ENCODE measurements around the gene SND1.

Gene SND1

DNA sequence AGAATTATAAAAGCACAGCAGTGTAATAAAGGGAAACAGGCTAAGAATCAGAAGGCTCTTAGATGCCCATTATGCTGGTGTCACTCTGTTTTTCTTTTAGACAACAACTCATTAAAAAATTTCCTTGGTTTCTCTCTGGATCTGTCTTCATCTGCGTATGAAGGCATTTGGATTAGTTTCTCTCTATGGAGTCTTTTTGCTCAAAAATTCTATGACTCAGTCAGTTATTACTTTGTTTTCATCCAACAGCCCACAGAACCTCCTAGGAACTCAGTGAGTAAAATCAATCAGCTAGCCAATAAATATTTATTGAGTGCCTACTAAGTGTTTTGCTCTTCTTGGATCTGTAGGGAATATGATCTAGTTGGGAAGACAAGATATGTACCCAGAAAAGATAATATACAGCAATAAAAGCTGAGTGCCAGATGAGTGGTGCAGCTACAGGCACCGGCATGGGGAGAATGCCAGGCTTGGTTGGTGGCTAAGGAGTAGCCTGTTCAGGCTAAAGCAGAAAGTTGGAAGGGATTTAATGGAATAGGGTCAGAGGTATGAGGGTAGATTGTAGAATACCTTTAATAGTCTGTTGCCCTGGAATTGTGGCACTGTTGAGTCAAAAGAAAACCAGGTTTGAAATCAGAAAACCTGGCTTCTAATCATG lies 223.1 kb downstream of the SND1 start:
- Histone ChIP-seq H3K18ac (ENCODE audit: low read depth in 1 of 2, low read length in 2 of 2) (no peak overlapping the region), H3K9me3 (ENCODE audit: control insufficient read depth, low read length) (no peaks in the 10 kb centered on the region), H3K79me1 (replicated peaks; ENCODE audit: low read length, poor library complexity, severe bottlenecking) (peaks cover 26% of the 10 kb centered on the region), H4K91ac (ENCODE audit: low read length) (no peak overlapping the region), H3K27me3 (ENCODE audit: control insufficient read depth in 1 of 2, insufficient read depth in 1 of 2, low read length in 2 of 2) (no peaks in the 10 kb centered on the region), H4K8ac (ENCODE audit: low read length) (no peak overlapping the region), H3K27ac (ENCODE audit: low read length, poor library complexity, severe bottlenecking) (no peak overlapping the region), H3K14ac (ENCODE audit: low read length in 2 of 2) (no peak overlapping the region), H3K4me3 (ENCODE audit: insufficient read depth in 1 of 2, low read depth in 1 of 2, low read length in 2 of 2) (no peak overlapping the region), H3K36me3 (ENCODE audit: control insufficient read depth in 1 of 2, insufficient read depth in 2 of 2, low read depth in 1 of 2, low read length in 2 of 2) (peaks cover 0 to 2% of the 10 kb centered on the region in 2 experiments), H3K4me2 (ENCODE audit: low read length, poor library complexity, severe bottlenecking) (no peak overlapping the region), H2AK5ac (ENCODE audit: low read length, severe bottlenecking) (no peak overlapping the region), H3K4me1 (ENCODE audit: control insufficient read depth, insufficient read depth, low read depth, low read length) (peaks cover 2% of the 10 kb centered on the region), H3K23ac (ENCODE audit: low read length in 2 of 2) (no peak overlapping the region), H2AFZ (ENCODE audit: low read depth, low read length) (no peak overlapping the region), H3K9ac (ENCODE audit: low read length) (peak overlapping the region; percentile 74), H2BK120ac (ENCODE audit: low read depth, low read length) (no peak overlapping the region), H3K4ac (ENCODE audit: low read depth in 1 of 2, low read length in 2 of 2) (no peak overlapping the region), H2BK12ac (ENCODE audit: low read length in 2 of 2) (no peak overlapping the region), H2BK5ac (ENCODE audit: low read depth, low read length, poor library complexity, severe bottlenecking) (no peak overlapping the region), H2BK15ac (ENCODE audit: low read depth, poor library complexity, severe bottlenecking) (no peak overlapping the region)
- WGBS: 99% methylated on average over 2 of the region's 2 CpGs
- no peak for DNase-seq

DNA sequence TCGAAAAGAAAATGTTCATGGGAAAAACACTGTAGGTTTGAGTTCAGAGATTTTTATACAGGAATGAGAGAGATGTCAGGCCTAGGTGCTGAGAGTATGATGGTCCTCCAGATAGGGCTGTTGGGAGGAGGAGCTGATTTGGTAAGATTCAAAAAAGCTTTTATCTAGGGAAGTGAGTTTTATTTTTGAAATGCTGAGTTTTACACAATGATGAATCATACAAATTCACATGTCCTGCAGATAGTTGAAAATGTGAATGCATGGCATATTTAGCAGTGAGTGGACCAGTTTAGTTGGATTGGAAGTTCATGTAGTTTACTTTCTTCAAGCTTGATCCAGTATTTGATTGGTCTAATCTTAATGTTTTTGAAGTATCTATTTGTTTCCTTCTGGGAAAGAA lies 224.4 kb downstream of the SND1 start:
- Histone ChIP-seq H3K79me1 (replicated peaks; ENCODE audit: low read length, poor library complexity, severe bottlenecking) (peaks cover 21% of the 10 kb centered on the region), H3K14ac (ENCODE audit: low read length in 2 of 2) (no peak overlapping the region), H3K23ac (ENCODE audit: low read length in 2 of 2) (no peak overlapping the region), H3K36me3 (ENCODE audit: control insufficient read depth in 1 of 2, insufficient read depth in 2 of 2, low read depth in 1 of 2, low read length in 2 of 2) (no peaks in the 10 kb centered on the region), H4K8ac (ENCODE audit: low read length) (no peak overlapping the region), H2AK5ac (ENCODE audit: low read length, severe bottlenecking) (no peak overlapping the region), H3K18ac (ENCODE audit: low read depth in 1 of 2, low read length in 2 of 2) (no peak overlapping the region), H2BK5ac (ENCODE audit: low read depth, low read length, poor library complexity, severe bottlenecking) (no peak overlapping the region), H3K9me3 (ENCODE audit: control insufficient read depth, low read length) (no peaks in the 10 kb centered on the region), H2BK12ac (ENCODE audit: low read length in 2 of 2) (no peak overlapping the region), H3K4me3 (ENCODE audit: insufficient read depth in 1 of 2, low read depth in 1 of 2, low read length in 2 of 2) (no peak overlapping the region), H3K4ac (ENCODE audit: low read depth in 1 of 2, low read length in 2 of 2) (no peak overlapping the region), H3K27ac (ENCODE audit: low read length, poor library complexity, severe bottlenecking) (no peak overlapping the region), H2AFZ (ENCODE audit: low read depth, low read length) (no peak overlapping the region), H3K27me3 (ENCODE audit: control insufficient read depth in 1 of 2, insufficient read depth in 1 of 2, low read length in 2 of 2) (no peaks in the 10 kb centered on the region), H3K4me1 (ENCODE audit: control insufficient read depth, insufficient read depth, low read depth, low read length) (peaks cover 2% of the 10 kb centered on the region), H3K9ac (ENCODE audit: low read length) (peak overlapping the region; percentile 74), H2BK120ac (ENCODE audit: low read depth, low read length) (no peak overlapping the region), H4K91ac (ENCODE audit: low read length) (no peak overlapping the region), H3K4me2 (ENCODE audit: low read length, poor library complexity, severe bottlenecking) (no peak overlapping the region), H2BK15ac (ENCODE audit: low read depth, poor library complexity, severe bottlenecking) (no peak overlapping the region)
- DNase-seq: no peak
- 97% methylated on average over 1 of the region's 1 CpG for WGBS

GRCh38 chr7:127877951-127878350 lies 226.0 kb downstream of the SND1 start:
- Histone ChIP-seq H2BK5ac (ENCODE audit: low read depth, low read length, poor library complexity, severe bottlenecking) (no peak overlapping the region), H3K23ac (ENCODE audit: low read length in 2 of 2) (no peak overlapping the region), H3K4me3 (ENCODE audit: insufficient read depth in 1 of 2, low read depth in 1 of 2, low read length in 2 of 2) (no peak overlapping the region), H3K14ac (ENCODE audit: low read length in 2 of 2) (no peak overlapping the region), H3K4me2 (ENCODE audit: low read length, poor library complexity, severe bottlenecking) (no peak overlapping the region), H3K27ac (ENCODE audit: low read length, poor library complexity, severe bottlenecking) (no peak overlapping the region), H2AK5ac (ENCODE audit: low read length, severe bottlenecking) (no peak overlapping the region), H2BK15ac (ENCODE audit: low read depth, poor library complexity, severe bottlenecking) (no peak overlapping the region), H2BK120ac (ENCODE audit: low read depth, low read length) (no peak overlapping the region), H3K18ac (ENCODE audit: low read depth in 1 of 2, low read length in 2 of 2) (no peak overlapping the region), H3K27me3 (ENCODE audit: control insufficient read depth in 1 of 2, insufficient read depth in 1 of 2, low read length in 2 of 2) (no peaks in the 10 kb centered on the region), H3K4ac (ENCODE audit: low read depth in 1 of 2, low read length in 2 of 2) (no peak overlapping the region), H3K9ac (ENCODE audit: low read length) (no peak overlapping the region), H3K79me1 (replicated peaks; ENCODE audit: low read length, poor library complexity, severe bottlenecking) (peaks cover 20% of the 10 kb centered on the region), H4K8ac (ENCODE audit: low read length) (no peak overlapping the region), H3K9me3 (ENCODE audit: control insufficient read depth, low read length) (no peaks in the 10 kb centered on the region), H3K36me3 (ENCODE audit: control insufficient read depth in 1 of 2, insufficient read depth in 2 of 2, low read depth in 1 of 2, low read length in 2 of 2) (no peaks in the 10 kb centered on the region), H4K91ac (ENCODE audit: low read length) (no peak overlapping the region), H2BK12ac (ENCODE audit: low read length in 2 of 2) (no peak overlapping the region), H3K4me1 (ENCODE audit: control insufficient read depth, insufficient read depth, low read depth, low read length) (peaks cover 2% of the 10 kb centered on the region), H2AFZ (ENCODE audit: low read depth, low read length) (no peak overlapping the region)
- 90% methylated on average over 1 of the region's 3 CpGs for WGBS
- no peak for DNase-seq

- Histone ChIP-seq H2BK120ac (ENCODE audit: low read depth, low read length) (no peak overlapping the region), H3K27ac (ENCODE audit: low read length, poor library complexity, severe bottlenecking) (peak overlapping the region; percentile 80), H2AK5ac (ENCODE audit: low read length, severe bottlenecking) (no peak overlapping the region), H3K14ac (ENCODE audit: low read length in 2 of 2) (no peak overlapping the region), H3K9ac (ENCODE audit: low read length) (no peak overlapping the region), H3K18ac (ENCODE audit: low read depth in 1 of 2, low read length in 2 of 2) (no peak overlapping the region), H2AFZ (ENCODE audit: low read depth, low read length) (no peak overlapping the region), H2BK5ac (ENCODE audit: low read depth, low read length, poor library complexity, severe bottlenecking) (no peak overlapping the region), H3K9me3 (ENCODE audit: control insufficient read depth, low read length) (no peaks in the 10 kb centered on the region), H3K79me1 (replicated peaks; ENCODE audit: low read length, poor library complexity, severe bottlenecking) (peaks cover 15% of the 10 kb centered on the region), H3K4me3 (ENCODE audit: insufficient read depth in 1 of 2, low read depth in 1 of 2, low read length in 2 of 2) (no peak overlapping the region), H2BK12ac (ENCODE audit: low read length in 2 of 2) (no peak overlapping the region), H3K4ac (ENCODE audit: low read depth in 1 of 2, low read length in 2 of 2) (no peak overlapping the region), H2BK15ac (ENCODE audit: low read depth, poor library complexity, severe bottlenecking) (no peak overlapping the region), H3K4me2 (ENCODE audit: low read length, poor library complexity, severe bottlenecking) (no peak overlapping the region), H3K23ac (ENCODE audit: low read length in 2 of 2) (no peak overlapping the region), H3K4me1 (ENCODE audit: control insufficient read depth, insufficient read depth, low read depth, low read length) (peaks cover 2% of the 10 kb centered on the region), H3K36me3 (ENCODE audit: control insufficient read depth in 1 of 2, insufficient read depth in 2 of 2, low read depth in 1 of 2, low read length in 2 of 2) (no peaks in the 10 kb centered on the region), H3K27me3 (ENCODE audit: control insufficient read depth in 1 of 2, insufficient read depth in 1 of 2, low read length in 2 of 2) (no peaks in the 10 kb centered on the region), H4K91ac (ENCODE audit: low read length) (no peak overlapping the region), H4K8ac (ENCODE audit: low read length) (no peak overlapping the region)
- 98% methylated on average over 3 of the region's 3 CpGs for WGBS
- DNase-seq: no peak
Measured at GRCh38 chr7:127878791-127879190, 226.8 kb downstream of the SND1 start.
